ENCODE data around the gene NUDT7.
A peak's percentile ranks its signal among the peaks of the same experiment; 100 is the strongest.

NUDT7 gene

GRCh38 chr16:77729951-77730350 lies 7.6 kb downstream of the NUDT7 start:
- DNase-seq (ENCODE audit: low read depth, low spot score) = no peak
- POLR2A ChIA-PET = no interaction called here
- H3K4me3 ChIP-seq (ENCODE audit: low read depth, low read length) = no peak overlapping the region
- CTCF ChIA-PET = no interaction called here
- no peak for TF ChIP-seq CTCF (IDR thresholded peaks at IDR 0.05; ENCODE audit: insufficient read depth, low read length, missing control alignments)

GRCh38 chr16:77732241-77732946 lies 10.1 kb downstream of the NUDT7 start:
- DNase-seq (ENCODE audit: low read depth, low spot score) = peak; percentile 49
- CTCF ChIA-PET = interaction anchor here (1.0 to 2.3 kb wide), 5 partner anchors 11 to 238 kb away, joined by 3 to 7 read pairs (median 3); no protein-coding TSS in a partner anchor
- POLR2A ChIA-PET = no interaction called here
- no peak for TF ChIP-seq CTCF (IDR thresholded peaks at IDR 0.05; ENCODE audit: insufficient read depth, low read length, missing control alignments)
- no peak overlapping the region for H3K4me3 ChIP-seq (ENCODE audit: low read depth, low read length)

- POLR2A ChIA-PET = no interaction called here
- no peak for DNase-seq (ENCODE audit: low read depth, low spot score)
- CTCF ChIA-PET = no interaction called here
- no peak for TF ChIP-seq CTCF (IDR thresholded peaks at IDR 0.05; ENCODE audit: insufficient read depth, low read length, missing control alignments)
- no peak overlapping the region for H3K4me3 ChIP-seq (ENCODE audit: low read depth, low read length)
Measured at GRCh38 chr16:77736879-77737278, 14.6 kb downstream of the NUDT7 start.

- TF ChIP-seq CTCF (IDR thresholded peaks at IDR 0.05; ENCODE audit: insufficient read depth, low read length, missing control alignments) = no peak
- ChIA-PET CTCF (no interaction called here), POLR2A (no interaction called here)
- H3K4me3 ChIP-seq (ENCODE audit: low read depth, low read length) = no peak overlapping the region
- no peak for DNase-seq (ENCODE audit: low read depth, low spot score)
Measured at GRCh38 chr16:77738706-77739558, 16.6 kb downstream of the NUDT7 start.

GRCh38 chr16:77739559-77739892 lies 17.2 kb downstream of the NUDT7 start:
- no peak overlapping the region for H3K4me3 ChIP-seq (ENCODE audit: low read depth, low read length)
- ChIA-PET POLR2A (no interaction called here), CTCF (no interaction called here)
- no peak for DNase-seq (ENCODE audit: low read depth, low spot score)
- TF ChIP-seq CTCF (IDR thresholded peaks at IDR 0.05; ENCODE audit: insufficient read depth, low read length, missing control alignments) = no peak

- ChIA-PET POLR2A (no interaction called here), CTCF (interaction anchor here (1.8 kb wide), 1 partner anchor 12 kb away, joined by 7 read pairs; no protein-coding TSS in a partner anchor)
- no peak for DNase-seq (ENCODE audit: low read depth, low spot score)
- no peak for TF ChIP-seq CTCF (IDR thresholded peaks at IDR 0.05; ENCODE audit: insufficient read depth, low read length, missing control alignments)
- no peak overlapping the region for H3K4me3 ChIP-seq (ENCODE audit: low read depth, low read length)
Measured at GRCh38 chr16:77744141-77744540, 21.8 kb downstream of the NUDT7 start.

All from AG04449 (cell line).